DOHH2 (cell line): ENCODE data around the gene SPP2.

Source experiments
- CTCF ChIP-seq: fragments of 200-600 bp; sonication (generic); IDR thresholded peaks from one replicate; pipeline ENCODE4 v1.5.1; 2014; ENCODE audit warnings: antibody characterized with exemption, mild to moderate bottlenecking, low read depth, low read length; ENCODE audit not compliant: poor library complexity, severe bottlenecking
- EZH2phosphoT487 ChIP-seq: fragments of 200-600 bp; sonication (generic); IDR thresholded peaks from 2 replicates; pipeline ENCODE4 v1.6.1; 2017; ENCODE audit warnings: borderline replicate concordance, mild to moderate bottlenecking, antibody characterized with exemption, low read length, moderate library complexity, mixed read lengths

- TF ChIP-seq CTCF (no peak), EZH2phosphoT487 (no peak)
Observed at GRCh38 chr2:234006501-234006900, 44.0 kb upstream of the SPP2 start.
